ENCODE data around the gene PDE4A. TPM values are rescaled to one million over a fixed set of nuclear protein-coding genes. Genes with fewer than 3 reads are reported as not detected.

PDE4A gene
- total and polyA plus RNA-seq, 2 of the 13 experiments (the other 11 are each of a cell fraction or from before 2014, with no cell fraction given) = 1.1 to 4.1 TPM

DNA sequence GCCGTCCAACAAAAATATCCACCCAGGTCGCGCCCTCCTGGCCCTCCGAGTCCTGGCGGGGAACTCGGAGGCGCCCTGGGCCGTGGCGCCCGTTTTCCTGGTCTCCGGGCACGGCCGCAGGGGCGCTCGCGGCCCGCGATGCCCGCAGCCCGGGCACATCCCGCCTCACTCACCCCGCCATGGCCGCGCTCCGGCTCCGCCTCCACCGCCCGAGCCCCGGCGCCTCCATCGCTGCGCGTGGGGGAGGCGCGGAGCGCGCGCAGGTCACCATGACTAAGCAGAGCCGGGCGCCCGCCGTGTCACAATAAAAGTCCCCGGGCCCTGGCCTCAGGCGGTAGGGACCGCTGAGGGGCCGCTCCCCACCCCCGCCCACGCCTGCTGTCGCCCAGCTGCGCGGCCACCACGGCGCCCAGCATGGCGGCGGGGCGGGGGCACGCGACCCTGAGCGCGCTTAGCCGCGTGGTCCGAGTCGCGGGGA is 82.2 kb downstream of the PDE4A start (continued):
- TF ChIP-seq ETV6 (CRISPR knock-in tag; conservative IDR thresholded peaks at IDR 0.05) (0 out of 2 replicates have a peak, but pooled peaks have one; percentile 11), HOXA3 (CRISPR knock-in tag; IDR thresholded peaks at IDR 0.05) (peak; percentile 97), ZC3H13 (CRISPR knock-in tag; IDR thresholded peaks at IDR 0.05) (peak; percentile 70; the same call in 1 of the 2 replicates), TEAD2 (CRISPR knock-in tag; IDR thresholded peaks at IDR 0.05) (0 out of 2 replicates have a peak, but pooled peaks have one; percentile 3), MAFK (conservative IDR thresholded peaks at IDR 0.05 in 1 of 2, IDR thresholded peaks at IDR 0.05 in 1 of 2; ENCODE audit: low read length in 2 of 2) (peak; percentile 70 to 89), NFE2L1 (CRISPR knock-in tag; IDR thresholded peaks at IDR 0.05; ENCODE audit: borderline replicate concordance) (peak; percentile 98), ATF7 (IDR thresholded peaks at IDR 0.05) (no peak), ATF7 (CRISPR knock-in tag; IDR thresholded peaks at IDR 0.05) (no peak), ZNF468 (CRISPR knock-in tag; IDR thresholded peaks at IDR 0.05) (no peak), SRSF9 (IDR thresholded peaks at IDR 0.05; ENCODE audit: borderline replicate concordance, insufficient read depth, low read depth, low read length, poor library complexity, severe bottlenecking) (no peak), PLSCR1 (CRISPR knock-in tag; IDR thresholded peaks at IDR 0.05; ENCODE audit: borderline replicate concordance) (peak; percentile 86), ZBTB21 (CRISPR knock-in tag; IDR thresholded peaks at IDR 0.05) (no peak), SUZ12 (IDR thresholded peaks at IDR 0.05; ENCODE audit: low read depth, low read length) (no peak), ARNT2 (CRISPR knock-in tag; IDR thresholded peaks at IDR 0.05; ENCODE audit: low read depth) (peak; percentile 77), IRF2 (CRISPR knock-in tag; IDR thresholded peaks at IDR 0.05) (peak; percentile 41; the same call in 1 of the 2 replicates), ZNF567 (CRISPR knock-in tag; IDR thresholded peaks at IDR 0.05; ENCODE audit: borderline replicate concordance) (peak; percentile 87; the same call in 1 of the 2 replicates), IRX3 (CRISPR knock-in tag; IDR thresholded peaks at IDR 0.05; ENCODE audit: borderline replicate concordance, low read depth) (peak; percentile 59; the same call in 1 of the 2 replicates), ZNF207 (IDR thresholded peaks at IDR 0.05; ENCODE audit: borderline replicate concordance) (no peak), SNAPC2 (CRISPR knock-in tag; IDR thresholded peaks at IDR 0.05) (peak; percentile 19; the same call in 1 of the 2 replicates), MLXIP (CRISPR knock-in tag; IDR thresholded peaks at IDR 0.05; ENCODE audit: borderline replicate concordance) (peak; percentile 45; the same call in 1 of the 2 replicates), MIXL1 (CRISPR knock-in tag; IDR thresholded peaks at IDR 0.05) (peak; percentile 36; the same call in 1 of the 2 replicates), SP4 (CRISPR knock-in tag; IDR thresholded peaks at IDR 0.05) (peak; percentile 81), RXRB (CRISPR knock-in tag; IDR thresholded peaks at IDR 0.05; ENCODE audit: borderline replicate concordance) (0 out of 2 replicates have a peak, but pooled peaks have one; percentile 19), BRD4 (CRISPR knock-in tag; IDR thresholded peaks at IDR 0.05) (no peak; the same call in 1 of the 2 replicates), SP2 (CRISPR knock-in tag; IDR thresholded peaks at IDR 0.05) (peak; percentile 37; the same call in 1 of the 2 replicates), ZNF446 (CRISPR knock-in tag; IDR thresholded peaks at IDR 0.05) (peak; percentile 42; the same call in 1 of the 2 replicates)
- TF ChIP-seq, protein P1, sequence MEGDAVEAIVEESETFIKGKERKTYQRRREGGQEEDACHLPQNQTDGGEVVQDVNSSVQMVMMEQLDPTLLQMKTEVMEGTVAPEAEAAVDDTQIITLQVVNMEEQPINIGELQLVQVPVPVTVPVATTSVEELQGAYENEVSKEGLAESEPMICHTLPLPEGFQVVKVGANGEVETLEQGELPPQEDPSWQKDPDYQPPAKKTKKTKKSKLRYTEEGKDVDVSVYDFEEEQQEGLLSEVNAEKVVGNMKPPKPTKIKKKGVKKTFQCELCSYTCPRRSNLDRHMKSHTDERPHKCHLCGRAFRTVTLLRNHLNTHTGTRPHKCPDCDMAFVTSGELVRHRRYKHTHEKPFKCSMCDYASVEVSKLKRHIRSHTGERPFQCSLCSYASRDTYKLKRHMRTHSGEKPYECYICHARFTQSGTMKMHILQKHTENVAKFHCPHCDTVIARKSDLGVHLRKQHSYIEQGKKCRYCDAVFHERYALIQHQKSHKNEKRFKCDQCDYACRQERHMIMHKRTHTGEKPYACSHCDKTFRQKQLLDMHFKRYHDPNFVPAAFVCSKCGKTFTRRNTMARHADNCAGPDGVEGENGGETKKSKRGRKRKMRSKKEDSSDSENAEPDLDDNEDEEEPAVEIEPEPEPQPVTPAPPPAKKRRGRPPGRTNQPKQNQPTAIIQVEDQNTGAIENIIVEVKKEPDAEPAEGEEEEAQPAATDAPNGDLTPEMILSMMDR (CRISPR knock-in tag; IDR thresholded peaks at IDR 0.05) = peak; percentile 8; the same call in 1 of the 2 replicates
